Right atrium auricular region (tissue), 2 donors: ENCODE measurements around the gene PEX16. TPM values are rescaled to one million over a fixed set of nuclear protein-coding genes. Genes with fewer than 3 reads are reported as not detected.
A peak's percentile ranks its signal among the peaks of the same experiment; 100 is the strongest.
"Not testable (repeated sequence)": the region's sequence is repeated elsewhere in the genome, so short reads cannot be mapped to it uniquely, and the experiment has no call there.

Experiments
- DNase-seq: peaks from one replicate; pipeline ENCODE4 v3.0.0-alpha.2; 2019; ENCODE audit warnings: low spot score
- H3K27ac ChIP-seq, 2 donors: fragments of 200-600 bp; sonication (generic); 1 replicate in 1 of 2; 2 replicates in 1 of 2; pipeline ENCODE4 v1.5.1; 2016 to 2019
- H3K27me3 ChIP-seq, 2 donors: fragments of 200-600 bp; sonication (generic); one replicate each; pipeline versions ENCODE4 v1.5.1 to v1.6.0; 2017 to 2019
- H3K36me3 ChIP-seq: fragments of 200-600 bp; sonication (generic); one replicate; pipeline ENCODE4 v1.5.1; 2016
- H3K4me1 ChIP-seq, 2 donors: fragments of 200-600 bp; sonication (generic); one replicate each; pipeline versions ENCODE4 v1.5.1 to v1.6.0; 2017 to 2019
- H3K4me3 ChIP-seq, 2 donors: fragments of 200-600 bp; sonication (generic); 1 replicate in 1 of 2; 2 replicates in 1 of 2; pipeline ENCODE4 v1.5.1; 2017 to 2019; ENCODE audit warnings: mild to moderate bottlenecking in 1 of 2, moderate library complexity in 1 of 2
- H3K9me3 ChIP-seq, 2 donors: fragments of 200-600 bp; sonication (generic); one replicate each; pipeline ENCODE4 v1.5.1; 2019
- CTCF ChIP-seq, 2 donors: fragments of 200-600 bp; sonication (generic); IDR thresholded peaks; one replicate each; pipeline ENCODE4 v1.5.1; 2019; ENCODE audit warnings: antibody characterized with exemption in 2 of 2
- total RNA-seq, 2 donors: library from RNA; depleted of rRNA; stranded (reverse); fragments of >200 nt; gene quantifications; one replicate each; pipeline ENCODE4 v1.1.0, GENCODE V29; 2016

PEX16 gene
- total RNA-seq, 2 donors from 2014 or later = 12.9 to 17.4 TPM

DNA sequence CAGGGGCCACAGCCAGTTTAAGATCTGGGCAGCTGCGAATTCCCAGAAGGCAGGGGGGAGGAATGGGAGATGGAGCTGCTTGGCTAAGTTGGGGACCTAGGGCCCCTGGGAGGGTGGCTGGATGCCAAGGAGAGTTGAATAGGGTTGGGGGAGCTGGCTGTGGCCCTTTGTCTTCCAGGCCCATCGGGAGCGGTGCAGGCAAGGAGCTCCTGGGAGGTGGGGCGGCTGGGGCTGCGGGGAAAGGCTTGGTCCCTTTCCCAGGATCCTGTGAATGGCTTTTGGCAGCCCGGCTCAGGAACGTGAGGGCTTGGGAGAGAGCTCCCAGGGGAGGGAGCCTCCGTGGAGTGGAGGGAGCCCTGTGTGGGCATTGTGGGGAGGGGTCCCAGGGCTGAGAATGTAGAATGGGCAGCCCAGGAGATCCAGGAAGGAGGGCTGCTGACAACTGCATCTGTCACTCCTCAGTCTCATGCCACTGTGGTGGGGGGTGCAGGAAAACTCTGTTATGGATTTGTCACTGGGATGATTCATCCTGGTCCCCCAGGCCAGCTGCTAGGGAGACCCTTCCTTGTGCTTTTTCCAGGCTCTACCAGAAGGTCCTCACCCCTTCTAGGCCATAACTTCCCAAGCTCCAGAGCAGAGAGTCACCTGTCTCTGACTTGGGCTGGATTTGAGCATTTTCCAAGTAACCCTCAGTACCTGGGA, 16.6 kb downstream of the PEX16 start:
- no peaks in the 10 kb centered on the region for H3K27me3 ChIP-seq
- DNase-seq = no peak
- peak overlapping the region in 1 of 2 donors; percentile 48 for H3K27ac ChIP-seq
- peaks cover 0 to 25% of the 10 kb centered on the region in 2 donors for H3K4me1 ChIP-seq
- no peaks in the 10 kb centered on the region for H3K36me3 ChIP-seq
- H3K9me3 ChIP-seq = no peaks in the 10 kb centered on the region
- TF ChIP-seq CTCF (IDR thresholded peaks at IDR 0.05) = no peak
- peak overlapping the region; percentile 45 to 59 for H3K4me3 ChIP-seq

DNA sequence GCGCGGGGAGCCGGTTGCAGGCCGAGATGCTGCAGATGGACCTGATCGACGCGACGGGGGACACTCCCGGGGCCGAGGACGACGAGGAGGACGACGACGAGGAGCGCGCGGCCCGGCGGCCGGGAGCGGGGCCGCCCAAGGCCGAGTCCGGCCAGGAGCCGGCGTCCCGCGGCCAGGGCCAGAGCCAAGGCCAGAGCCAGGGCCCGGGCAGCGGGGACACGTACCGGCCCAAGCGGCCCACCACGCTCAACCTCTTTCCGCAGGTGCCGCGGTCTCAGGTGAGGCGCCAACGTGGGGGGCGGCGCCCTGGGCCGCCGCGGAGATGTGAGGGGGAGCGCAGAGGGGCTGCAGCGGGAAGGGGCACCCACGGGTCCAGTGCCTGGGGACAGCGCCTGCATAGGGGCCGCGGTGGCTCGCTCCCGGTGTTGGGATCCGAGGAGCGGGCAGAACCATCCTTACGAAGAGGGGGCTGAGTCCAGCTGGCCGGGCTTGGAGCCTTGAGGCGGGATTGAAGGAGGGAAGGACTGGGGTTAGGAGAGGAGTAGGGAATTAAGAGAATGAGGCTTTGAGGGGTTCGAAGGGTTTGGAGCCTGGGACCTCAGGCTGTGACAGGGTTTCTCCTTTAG, 17.4 kb downstream of the PEX16 start:
- H3K4me1 ChIP-seq = peaks cover 0 to 25% of the 10 kb centered on the region in 2 donors
- not testable (repeated sequence) for H3K27me3 ChIP-seq, H3K9me3 ChIP-seq, H3K36me3 ChIP-seq, DNase-seq
- H3K4me3 ChIP-seq = peak overlapping the region; percentile 45 to 59
- peak overlapping the region in 1 of 2 donors; percentile 48 for H3K27ac ChIP-seq

DNA sequence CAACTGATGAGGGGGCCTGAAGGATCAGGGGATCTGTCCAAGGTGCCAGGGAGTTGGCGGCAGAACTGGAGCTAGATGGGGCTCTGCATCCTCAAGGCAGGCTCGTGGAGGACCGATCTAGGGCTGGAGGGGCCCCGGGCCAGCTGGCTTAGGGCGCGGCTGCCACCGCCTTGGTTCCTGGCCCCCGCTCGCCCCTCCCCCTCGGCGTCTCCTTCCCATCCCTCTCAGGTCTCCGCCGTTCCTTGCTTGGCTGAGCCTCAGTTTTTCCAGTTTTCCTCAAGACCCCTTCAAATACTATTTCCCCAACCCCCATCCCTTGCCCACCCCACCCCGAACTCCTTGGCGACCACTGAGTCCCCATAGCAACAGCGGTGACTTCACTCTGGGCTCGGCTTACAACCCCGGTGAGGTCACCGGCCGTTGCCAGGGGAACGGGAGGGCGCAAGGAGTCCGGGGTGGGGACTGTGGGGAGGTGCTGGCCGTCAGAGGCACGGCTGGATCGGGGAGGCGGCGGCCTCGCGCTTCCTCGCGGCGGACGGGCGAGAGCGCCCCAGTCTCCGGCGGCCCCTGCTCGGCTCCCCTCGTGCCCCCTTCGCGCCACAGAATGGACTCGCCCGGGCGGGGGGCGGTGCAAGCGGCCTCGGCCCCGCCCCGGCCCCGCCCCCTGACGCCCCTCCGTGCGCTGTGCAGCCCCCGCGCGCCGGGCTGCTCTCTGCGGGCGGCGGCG, 18.1 kb downstream of the PEX16 start:
- Histone ChIP-seq H3K36me3 (no peaks in the 10 kb centered on the region), H3K9me3 (no peaks in the 10 kb centered on the region), H3K27me3 (no peaks in the 10 kb centered on the region), H3K27ac (peak overlapping the region in 1 of 2 donors; percentile 59), H3K4me3 (peak overlapping the region; percentile 45 to 59), H3K4me1 (peaks cover 0 to 25% of the 10 kb centered on the region in 2 donors)
- no peak for TF ChIP-seq CTCF (IDR thresholded peaks at IDR 0.05)
- DNase-seq = peak; percentile 82

- Histone ChIP-seq H3K4me1 (peaks cover 0 to 25% of the 10 kb centered on the region in 2 donors), H3K27ac (no peak overlapping the region), H3K27me3 (no peaks in the 10 kb centered on the region), H3K9me3 (no peaks in the 10 kb centered on the region), H3K36me3 (no peaks in the 10 kb centered on the region), H3K4me3 (peak overlapping the region in 1 of 2 donors; percentile 59)
- no peak for DNase-seq
- no peak for TF ChIP-seq CTCF (IDR thresholded peaks at IDR 0.05)
These were observed 18.6 kb downstream of the PEX16 start for GRCh38 chr11:45899086-45899447.

DNA sequence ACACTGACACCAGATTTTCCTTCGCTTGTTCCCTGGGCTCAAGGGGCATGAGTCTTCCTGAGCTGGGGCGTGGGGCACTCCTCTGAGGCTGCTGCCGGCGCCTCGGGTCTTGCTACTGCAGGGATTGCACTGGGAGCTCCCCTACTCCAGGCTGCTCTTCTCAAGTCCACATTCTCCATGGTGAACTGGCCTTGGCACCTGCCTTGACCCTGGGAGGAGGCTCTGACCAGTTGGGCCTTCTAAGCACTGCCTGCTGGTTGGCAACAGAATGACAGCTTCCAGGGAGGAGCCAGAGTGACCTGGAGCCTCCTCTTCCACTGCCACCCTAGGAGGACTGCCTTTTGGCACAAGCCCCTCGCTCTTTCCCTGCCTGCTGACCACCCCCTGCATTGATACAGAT, 20.1 kb downstream of the PEX16 start:
- Histone ChIP-seq H3K27ac (no peak overlapping the region), H3K27me3 (no peaks in the 10 kb centered on the region), H3K9me3 (no peaks in the 10 kb centered on the region), H3K4me1 (peaks cover 0 to 25% of the 10 kb centered on the region in 2 donors), H3K4me3 (no peak overlapping the region), H3K36me3 (no peaks in the 10 kb centered on the region)
- no peak for DNase-seq
- TF ChIP-seq CTCF (IDR thresholded peaks at IDR 0.05) = no peak

DNA sequence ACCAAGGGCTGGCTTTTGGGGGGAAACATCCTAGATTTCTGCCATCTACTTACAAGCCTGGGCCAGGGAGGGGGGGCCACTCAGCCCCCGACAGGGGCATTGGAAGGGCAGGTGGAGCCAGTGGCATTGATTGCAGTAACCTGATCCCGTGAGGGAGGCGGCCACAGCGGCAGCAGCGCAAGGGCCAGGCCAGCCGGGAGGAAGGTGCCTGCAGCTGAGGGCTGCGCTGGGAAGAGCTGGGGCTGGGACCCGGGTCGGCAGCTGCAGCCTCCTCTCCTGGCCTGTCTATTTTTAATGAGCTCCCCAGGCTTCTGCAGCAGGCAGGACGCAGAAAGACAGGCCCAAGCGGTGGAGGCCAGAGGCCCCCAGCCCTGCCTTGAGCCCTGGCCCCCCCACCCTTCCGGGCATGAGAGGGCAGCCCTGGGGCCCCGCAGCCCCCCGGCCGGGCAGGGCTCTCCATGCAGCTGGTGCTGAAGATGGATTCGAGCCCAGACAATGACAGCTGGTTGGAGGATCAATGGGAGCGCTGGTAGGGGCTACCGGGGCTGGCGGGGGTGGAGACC, 21.2 kb downstream of the PEX16 start:
- Histone ChIP-seq H3K36me3 (no peaks in the 10 kb centered on the region), H3K4me1 (peaks cover 0 to 25% of the 10 kb centered on the region in 2 donors), H3K27me3 (no peaks in the 10 kb centered on the region), H3K9me3 (no peaks in the 10 kb centered on the region), H3K27ac (no peak overlapping the region), H3K4me3 (no peak overlapping the region)
- DNase-seq = no peak
- no peak for TF ChIP-seq CTCF (IDR thresholded peaks at IDR 0.05)
